Renal cortical epithelial cell (primary cell): Measurements from ENCODE around the gene STING1. TPM values are rescaled to one million over a fixed set of nuclear protein-coding genes. Genes with fewer than 3 reads are reported as not detected.
"Not testable (repeated sequence)": the region's sequence is repeated elsewhere in the genome, so short reads cannot be mapped to it uniquely, and the experiment has no call there.

Experiments used
- DNase-seq: peaks from one replicate; pipeline ENCODE4 v3.0.0-alpha.2; 2011; ENCODE audit warnings: low read depth
- total RNA-seq: library from RNA; depleted of rRNA; stranded (reverse); fragments of >200 nt; gene quantifications from 2 replicates; pipeline ENCODE4 v1.2.3, GENCODE V29; 2014

The STING1 gene
- total RNA-seq, result 12.4 and 15.5 TPM in 2 replicates

DNA sequence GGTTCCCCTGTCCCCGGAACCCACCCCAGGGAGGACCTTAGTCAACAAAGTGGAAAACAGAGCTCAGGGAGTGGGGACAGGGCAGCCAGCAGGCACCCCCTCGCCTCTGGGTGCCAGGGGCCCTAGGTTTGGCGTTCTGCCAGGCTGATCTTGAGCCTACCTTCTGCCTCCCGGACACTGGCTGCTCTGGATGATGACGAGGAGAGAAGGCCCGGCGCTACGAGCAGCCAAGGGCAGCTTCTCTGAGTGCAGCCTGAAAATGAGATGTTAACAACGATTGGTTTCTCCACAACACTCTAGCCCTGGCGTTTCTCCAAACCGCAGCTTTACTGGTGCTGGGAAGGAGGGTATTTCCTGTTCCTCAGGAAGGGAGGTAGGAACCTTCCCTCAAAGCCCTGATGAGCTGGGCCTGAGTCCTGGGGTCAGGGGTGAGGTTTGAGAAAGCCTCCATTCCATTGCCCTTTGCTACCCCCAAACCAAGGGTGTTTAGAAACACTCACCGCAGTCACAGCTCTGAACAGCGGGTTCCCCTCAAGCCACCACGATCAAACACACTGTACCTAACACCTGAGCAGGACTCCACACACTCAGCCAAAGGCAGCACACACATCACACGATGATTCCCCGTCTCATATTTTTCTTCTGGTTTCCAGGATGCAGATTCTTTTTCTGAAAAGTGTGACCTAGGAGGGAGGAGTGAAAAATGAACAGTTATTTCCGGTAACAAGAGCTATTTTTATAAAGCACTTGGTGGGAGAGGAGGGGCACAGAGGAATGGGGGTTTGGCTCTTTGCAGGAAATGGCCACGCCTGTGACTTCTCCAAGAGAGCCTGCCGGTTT is at the start of gene STING1:
Gene STING1, minus strand, starts transcription at position 709 of the 840 bp plus-strand sequence. CDS start 1,054 bp downstream, outside the sequence.
- peak; percentile 95 for DNase-seq

- DNase-seq, result no peak
Measured at GRCh38 chr5:139531772-139532169, 49.2 kb upstream of the STING1 start.

GRCh38 chr5:139530079-139530478 is 47.5 kb upstream of the STING1 start:
- not testable (repeated sequence) for DNase-seq

DNA sequence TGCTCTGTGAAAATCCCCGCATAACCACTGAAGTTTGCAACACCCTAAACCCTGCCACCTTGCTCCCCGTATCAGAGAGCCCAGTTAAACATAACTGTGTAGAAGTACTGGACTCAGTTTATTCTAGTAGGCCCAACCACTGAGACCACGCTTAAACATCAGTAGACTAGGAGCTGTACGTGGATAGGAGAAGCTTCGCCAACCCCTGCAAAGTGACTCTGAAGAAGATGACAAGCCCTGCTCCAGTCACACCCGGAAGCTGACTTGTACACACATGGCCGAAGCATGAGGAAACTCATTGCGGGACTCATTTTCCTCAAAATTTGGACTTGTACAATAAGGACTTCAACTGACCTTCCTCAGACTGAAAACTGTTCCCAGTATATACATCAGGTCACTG is 46.1 kb upstream of the STING1 start:
- not testable (repeated sequence) for DNase-seq

- peak; percentile 42 for DNase-seq
Measured at GRCh38 chr5:139527896-139528467, 45.4 kb upstream of the STING1 start.

- not testable (repeated sequence) for DNase-seq
Measured at GRCh38 chr5:139527090-139527470, 44.5 kb upstream of the STING1 start.

GRCh38 chr5:139526309-139527089 is 43.9 kb upstream of the STING1 start:
- DNase-seq, result peak; percentile 42

DNA sequence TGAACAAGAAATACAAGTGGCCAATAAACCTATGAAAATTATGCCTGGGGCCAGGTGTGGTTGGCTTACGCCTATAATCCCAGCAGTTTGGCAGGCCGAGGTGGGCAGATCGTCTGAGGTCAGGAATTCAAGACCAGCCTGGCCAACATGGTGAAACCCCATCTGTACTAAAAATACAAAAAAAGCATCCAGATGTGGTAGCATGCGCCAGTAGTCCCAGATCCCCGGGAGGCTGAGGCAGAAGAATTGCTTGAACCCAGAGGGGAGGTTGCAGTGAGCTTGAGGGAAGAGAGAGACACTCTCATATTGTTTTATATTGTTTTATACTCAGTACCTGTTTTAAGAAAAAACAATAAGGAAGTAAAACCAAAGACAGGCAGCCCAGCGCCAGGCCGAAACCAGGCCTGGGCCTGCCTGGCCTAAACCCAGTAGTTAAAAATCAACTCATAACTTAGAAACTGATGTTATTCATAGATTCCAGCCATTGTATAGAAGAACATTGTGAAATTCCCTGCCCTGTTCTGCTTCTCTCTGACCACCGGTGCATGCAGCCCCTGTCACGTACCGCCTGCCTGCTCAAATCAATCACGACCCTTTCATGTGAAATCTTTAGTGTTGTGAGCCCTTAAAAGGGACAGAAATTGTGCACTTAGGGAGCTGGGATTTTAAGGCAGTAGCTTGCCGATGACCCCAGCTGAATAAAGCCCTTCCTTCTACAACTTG is 43.2 kb upstream of the STING1 start:
- peak; percentile 70 for DNase-seq

GRCh38 chr5:139524940-139525585 is 42.5 kb upstream of the STING1 start:
- DNase-seq, result no peak

DNA sequence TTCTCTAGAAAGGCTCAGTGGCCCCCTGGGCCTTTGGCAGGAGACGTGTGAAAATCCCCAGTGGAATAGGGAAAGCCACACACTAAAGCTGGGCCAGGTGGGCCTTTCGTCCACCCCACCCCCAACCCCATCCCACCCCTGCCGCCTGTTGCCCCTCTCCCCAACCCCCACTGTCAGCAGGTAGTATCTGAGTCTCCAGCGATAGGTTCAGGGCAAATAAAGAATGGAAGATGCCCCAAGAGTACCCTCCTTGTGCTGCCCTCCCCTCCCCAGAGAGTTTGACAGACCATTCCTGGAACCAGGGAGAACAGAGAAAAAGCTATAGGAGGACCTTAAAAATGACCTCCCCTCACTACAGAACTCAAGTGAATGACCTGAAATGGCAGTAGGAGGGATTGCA is 41.9 kb upstream of the STING1 start:
- no peak for DNase-seq

- no peak for DNase-seq
Measured at GRCh38 chr5:139523635-139524445, 41.3 kb upstream of the STING1 start.

DNA sequence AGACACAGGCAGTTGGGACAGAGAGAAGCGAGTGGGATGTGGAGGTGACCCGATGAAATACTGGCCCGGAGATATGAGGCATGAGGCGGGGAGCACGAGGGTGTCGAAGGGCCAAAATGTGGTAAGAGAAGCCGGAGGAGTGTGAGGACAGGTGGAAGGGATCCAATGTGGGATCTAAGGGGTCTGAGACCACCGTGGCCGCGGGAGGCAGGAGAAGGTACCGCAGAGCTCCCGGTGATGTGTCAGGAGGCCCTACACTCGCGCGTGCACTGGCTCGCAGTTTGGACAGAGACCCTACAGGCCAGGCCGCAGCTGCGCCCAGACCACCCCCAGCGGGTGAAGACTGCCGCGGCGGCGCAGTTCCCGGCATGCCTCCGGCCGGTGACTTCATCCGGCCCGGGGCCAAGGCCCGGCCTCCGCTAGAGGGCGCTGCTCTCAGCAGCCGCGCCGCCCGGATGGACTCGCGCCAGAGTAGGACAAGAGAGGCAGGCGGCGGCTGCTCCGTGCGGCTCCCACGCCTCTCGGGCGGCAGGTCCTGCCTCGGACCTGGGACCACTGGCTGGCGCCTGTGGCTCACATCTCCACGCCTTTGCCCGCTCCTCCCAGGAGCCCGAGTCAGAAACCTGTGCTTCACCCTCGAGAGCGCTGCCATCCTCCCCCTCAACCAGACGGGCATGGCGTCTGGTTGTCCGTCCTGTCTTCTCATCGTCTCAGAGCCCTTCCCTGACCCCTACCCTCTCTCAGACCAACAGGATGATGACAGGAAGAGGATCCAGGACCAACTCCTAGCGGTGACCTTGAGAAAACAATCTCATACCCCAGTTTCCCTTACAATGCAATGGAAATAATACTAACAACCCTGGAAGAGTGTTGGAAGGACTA is 35.4 kb upstream of the STING1 start:
- peak; percentile 41 for DNase-seq

- DNase-seq, result no peak
Measured at GRCh38 chr5:139514486-139514856, 31.9 kb upstream of the STING1 start.

- DNase-seq, result no peak
Measured at GRCh38 chr5:139513852-139514485, 31.4 kb upstream of the STING1 start.

GRCh38 chr5:139513434-139513833 is 30.9 kb upstream of the STING1 start:
- DNase-seq, result peak; percentile 78

DNA sequence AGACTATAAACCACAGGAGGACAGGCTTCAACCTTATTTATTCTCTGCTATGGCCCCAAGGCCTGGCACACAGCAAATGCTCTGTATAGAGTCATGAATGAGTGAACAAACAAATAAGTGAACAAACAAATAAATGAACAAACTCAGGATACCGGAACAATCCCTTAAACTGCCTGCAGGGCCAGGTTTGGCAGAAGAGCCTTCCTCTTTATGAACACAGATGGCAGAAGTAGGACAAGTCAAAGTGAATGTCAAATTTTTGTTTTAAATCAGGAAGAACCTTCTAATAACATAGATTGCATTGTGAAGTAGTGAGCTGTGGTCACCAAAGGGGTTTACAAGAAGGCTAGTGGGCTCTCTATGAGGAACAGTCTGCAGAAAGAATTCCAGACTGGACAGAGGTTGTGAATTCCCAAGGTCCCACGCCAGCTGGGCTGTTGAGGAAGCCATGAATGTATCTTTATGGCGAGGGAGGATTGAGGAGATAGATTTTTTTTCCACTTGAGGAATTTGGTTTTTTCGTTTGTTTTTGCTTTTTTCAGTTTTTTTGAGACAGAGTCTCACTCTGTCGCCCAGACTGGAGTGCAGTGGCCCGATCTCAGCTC is 30.3 kb upstream of the STING1 start:
- no peak for DNase-seq

- DNase-seq, result not testable (repeated sequence)
Measured at GRCh38 chr5:139504722-139505121, 22.2 kb upstream of the STING1 start.

DNA sequence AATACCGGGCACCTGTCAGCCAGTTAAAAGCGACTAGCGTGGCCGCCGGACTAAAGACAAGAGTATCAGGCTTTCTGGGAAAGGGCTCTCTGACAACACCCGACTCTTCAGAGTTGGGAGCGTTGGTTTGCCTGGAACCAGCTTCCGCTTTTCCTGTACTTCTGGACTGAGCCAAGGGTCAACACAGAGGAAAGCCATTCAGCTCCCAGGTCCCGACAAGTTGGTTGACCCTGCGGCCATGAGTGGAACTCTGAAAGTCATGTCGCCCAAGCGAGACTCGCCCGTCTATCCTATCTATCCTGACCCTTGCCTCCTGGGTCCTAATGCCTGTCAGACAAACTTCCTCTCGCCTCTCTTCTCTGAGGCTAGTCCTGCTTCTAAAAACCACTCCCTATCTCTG is 21.3 kb upstream of the STING1 start:
- not testable (repeated sequence) for DNase-seq
